Erythroblast (primary cell): ENCODE measurements around the gene GALNT18.

Experiments used
- GATA1 ChIP-seq: IDR thresholded peaks from 2 replicates; pipeline ENCODE4 v1.6.1; 2011; ENCODE audit warnings: low read depth, mild to moderate bottlenecking, control low read depth, low read length, moderate library complexity
- POLR2A ChIP-seq: IDR thresholded peaks from 2 replicates; pipeline ENCODE4 v1.6.1; 2011; ENCODE audit warnings: mild to moderate bottlenecking, low read length

- TF ChIP-seq GATA1 (no peak), POLR2A (no peak)
Observed at GRCh38 chr11:11391169-11391568, 230.6 kb downstream of the GALNT18 start.
